Activated CD4-positive, CD25-positive, alpha-beta regulatory T cell (primary cell): Measurements from ENCODE around the gene PSMD13.
"Not testable (repeated sequence)": the region's sequence is repeated elsewhere in the genome, so short reads cannot be mapped to it uniquely, and the experiment has no call there.

ENCODE experiments used
- DNase-seq, 4 experiments: peaks; one replicate each; lab custom pipeline; 2025; lab: John Stamatoyannopoulos, UW

Gene PSMD13

GRCh38 chr11:276219-276618 lies 39.4 kb downstream of the PSMD13 start:
- no peak for DNase-seq

GRCh38 chr11:278001-278951 lies 41.5 kb downstream of the PSMD13 start, which contains the start of gene NLRP6:
Gene NLRP6, plus strand, starts transcription at chr11:278407. Its CDS starts 163 bp downstream, at chr11:278570.
- no peak for DNase-seq

DNA sequence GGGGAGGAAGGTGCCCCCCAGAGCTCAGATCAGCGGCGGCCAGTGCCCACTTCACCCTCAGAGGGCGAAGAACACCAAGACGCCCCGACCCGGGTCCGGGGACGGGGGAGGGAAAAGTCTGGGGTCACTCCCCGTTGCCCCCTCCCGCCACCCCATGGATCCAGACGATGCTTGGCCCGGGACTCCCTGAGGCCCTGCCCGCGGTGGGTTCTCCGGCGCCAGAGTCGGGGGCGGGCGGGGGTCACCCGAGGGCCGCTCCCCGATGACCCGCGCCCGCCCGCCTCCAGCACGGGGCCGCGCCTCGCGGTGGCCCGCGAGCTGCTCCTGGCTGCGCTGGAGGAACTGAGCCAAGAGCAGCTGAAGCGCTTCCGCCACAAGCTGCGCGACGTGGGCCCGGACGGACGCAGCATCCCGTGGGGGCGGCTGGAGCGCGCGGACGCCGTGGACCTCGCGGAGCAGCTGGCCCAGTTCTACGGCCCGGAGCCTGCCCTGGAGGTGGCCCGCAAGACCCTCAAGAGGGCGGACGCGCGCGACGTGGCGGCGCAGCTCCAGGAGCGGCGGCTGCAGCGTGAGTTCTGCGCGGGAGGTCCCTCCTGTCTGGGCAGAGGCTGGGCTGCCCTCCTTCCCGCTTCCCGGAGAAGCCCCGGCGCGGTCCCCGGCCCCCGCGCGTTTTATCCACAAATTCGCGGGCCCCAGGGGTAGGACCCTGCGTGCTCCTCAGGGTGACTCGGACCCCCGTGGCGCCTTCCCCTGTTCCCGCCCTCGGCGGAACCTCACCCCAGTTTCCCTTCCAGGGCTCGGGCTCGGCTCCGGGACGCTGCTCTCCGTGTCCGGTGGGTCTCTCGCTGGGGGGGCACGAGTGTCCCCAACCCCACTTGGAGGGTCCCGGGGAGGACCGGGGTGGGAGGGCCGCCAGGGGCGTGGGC lies 42.5 kb downstream of the PSMD13 start:
- DNase-seq: no peak

- no peak for DNase-seq
Measured at GRCh38 chr11:279966-280705, 43.4 kb downstream of the PSMD13 start.

DNA sequence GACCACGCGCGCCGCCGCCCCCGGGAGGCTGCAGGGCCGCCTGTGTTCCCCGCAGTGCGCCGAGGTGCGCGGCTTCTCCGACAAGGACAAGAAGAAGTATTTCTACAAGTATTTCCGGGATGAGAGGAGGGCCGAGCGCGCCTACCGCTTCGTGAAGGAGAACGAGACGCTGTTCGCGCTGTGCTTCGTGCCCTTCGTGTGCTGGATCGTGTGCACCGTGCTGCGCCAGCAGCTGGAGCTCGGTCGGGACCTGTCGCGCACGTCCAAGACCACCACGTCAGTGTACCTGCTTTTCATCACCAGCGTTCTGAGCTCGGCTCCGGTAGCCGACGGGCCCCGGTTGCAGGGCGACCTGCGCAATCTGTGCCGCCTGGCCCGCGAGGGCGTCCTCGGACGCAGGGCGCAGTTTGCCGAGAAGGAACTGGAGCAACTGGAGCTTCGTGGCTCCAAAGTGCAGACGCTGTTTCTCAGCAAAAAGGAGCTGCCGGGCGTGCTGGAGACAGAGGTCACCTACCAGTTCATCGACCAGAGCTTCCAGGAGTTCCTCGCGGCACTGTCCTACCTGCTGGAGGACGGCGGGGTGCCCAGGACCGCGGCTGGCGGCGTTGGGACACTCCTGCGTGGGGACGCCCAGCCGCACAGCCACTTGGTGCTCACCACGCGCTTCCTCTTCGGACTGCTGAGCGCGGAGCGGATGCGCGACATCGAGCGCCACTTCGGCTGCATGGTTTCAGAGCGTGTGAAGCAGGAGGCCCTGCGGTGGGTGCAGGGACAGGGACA lies 44.1 kb downstream of the PSMD13 start:
- DNase-seq: no peak

DNA sequence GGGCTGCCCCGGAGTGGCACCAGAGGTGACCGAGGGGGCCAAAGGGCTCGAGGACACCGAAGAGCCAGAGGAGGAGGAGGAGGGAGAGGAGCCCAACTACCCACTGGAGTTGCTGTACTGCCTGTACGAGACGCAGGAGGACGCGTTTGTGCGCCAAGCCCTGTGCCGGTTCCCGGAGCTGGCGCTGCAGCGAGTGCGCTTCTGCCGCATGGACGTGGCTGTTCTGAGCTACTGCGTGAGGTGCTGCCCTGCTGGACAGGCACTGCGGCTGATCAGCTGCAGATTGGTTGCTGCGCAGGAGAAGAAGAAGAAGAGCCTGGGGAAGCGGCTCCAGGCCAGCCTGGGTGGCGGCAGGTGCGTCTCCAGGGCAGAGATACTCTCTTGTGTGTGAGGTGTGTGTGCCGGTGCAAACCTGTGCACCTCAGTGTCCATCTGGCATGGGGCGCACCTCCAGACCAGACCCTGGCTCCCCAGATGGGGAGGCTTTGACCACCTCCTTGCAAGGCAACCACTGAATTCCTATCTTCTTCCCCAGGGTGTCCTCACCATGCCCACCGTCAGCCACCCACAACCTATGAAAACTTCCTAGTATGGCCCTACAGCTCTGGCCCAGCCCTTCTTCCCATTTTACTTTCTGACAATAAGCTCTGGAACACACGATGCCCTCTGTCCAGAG lies 44.8 kb downstream of the PSMD13 start:
- DNase-seq: no peak

DNA sequence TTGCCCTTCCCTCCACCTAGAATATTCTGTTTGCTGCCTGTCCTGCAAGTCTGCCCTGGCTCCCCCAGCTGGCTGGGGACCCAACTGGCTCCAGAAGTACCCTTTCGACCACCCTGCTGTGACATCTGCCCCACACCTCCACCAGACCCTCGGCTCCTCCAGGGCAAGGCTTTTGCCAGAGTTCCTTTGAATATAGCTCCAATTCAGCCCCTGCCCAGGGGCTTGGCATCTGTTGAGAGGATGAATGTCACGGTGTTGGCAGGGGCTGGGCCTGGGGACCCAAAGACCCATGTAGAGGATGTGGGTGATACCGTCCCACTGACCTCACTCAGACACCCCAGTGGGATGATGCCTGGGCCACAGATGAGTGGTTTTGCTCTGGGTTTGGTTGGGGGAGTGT lies 45.4 kb downstream of the PSMD13 start:
- DNase-seq: no peak

DNA sequence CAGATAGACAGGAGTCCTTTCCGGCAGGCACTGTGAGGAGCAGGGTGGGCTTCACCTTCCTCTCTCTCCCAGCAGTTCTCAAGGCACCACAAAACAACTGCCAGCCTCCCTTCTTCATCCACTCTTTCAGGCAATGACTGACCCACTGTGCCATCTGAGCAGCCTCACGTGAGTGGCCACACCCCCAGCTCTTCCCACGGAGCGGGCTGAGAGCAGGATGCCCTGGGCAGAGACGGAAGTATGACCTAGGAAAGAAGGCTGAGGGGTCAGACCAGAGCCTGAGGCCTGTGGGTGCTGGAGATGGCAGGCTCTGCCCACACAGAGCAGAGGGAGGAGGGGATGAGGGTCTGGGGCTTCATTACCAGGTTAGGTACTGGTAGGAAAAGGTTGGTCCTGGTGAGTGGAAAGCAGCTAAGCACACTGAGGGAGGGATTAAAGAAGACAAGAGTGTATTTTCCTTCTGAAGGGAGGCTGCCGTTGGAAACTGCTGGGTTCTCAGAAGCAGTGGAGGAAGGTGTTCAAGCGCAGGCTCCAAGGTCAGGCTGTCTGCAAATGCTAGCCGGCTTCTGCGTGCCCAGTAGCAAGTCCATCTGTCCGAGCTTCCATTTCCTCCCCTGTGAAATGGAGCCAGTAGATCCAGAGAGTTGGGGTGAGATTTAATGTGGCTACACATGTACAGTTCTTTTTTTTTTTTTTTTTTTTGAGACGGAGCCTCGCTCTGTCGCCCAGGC lies 46.0 kb downstream of the PSMD13 start:
- DNase-seq: no peak

- DNase-seq: no peak
Measured at GRCh38 chr11:283405-284104, 46.8 kb downstream of the PSMD13 start.

- DNase-seq: no peak
Measured at GRCh38 chr11:284105-285020, 47.6 kb downstream of the PSMD13 start.

GRCh38 chr11:285021-285893 lies 48.5 kb downstream of the PSMD13 start:
- DNase-seq: no peak

GRCh38 chr11:285894-286220 lies 49.1 kb downstream of the PSMD13 start:
- no peak for DNase-seq

DNA sequence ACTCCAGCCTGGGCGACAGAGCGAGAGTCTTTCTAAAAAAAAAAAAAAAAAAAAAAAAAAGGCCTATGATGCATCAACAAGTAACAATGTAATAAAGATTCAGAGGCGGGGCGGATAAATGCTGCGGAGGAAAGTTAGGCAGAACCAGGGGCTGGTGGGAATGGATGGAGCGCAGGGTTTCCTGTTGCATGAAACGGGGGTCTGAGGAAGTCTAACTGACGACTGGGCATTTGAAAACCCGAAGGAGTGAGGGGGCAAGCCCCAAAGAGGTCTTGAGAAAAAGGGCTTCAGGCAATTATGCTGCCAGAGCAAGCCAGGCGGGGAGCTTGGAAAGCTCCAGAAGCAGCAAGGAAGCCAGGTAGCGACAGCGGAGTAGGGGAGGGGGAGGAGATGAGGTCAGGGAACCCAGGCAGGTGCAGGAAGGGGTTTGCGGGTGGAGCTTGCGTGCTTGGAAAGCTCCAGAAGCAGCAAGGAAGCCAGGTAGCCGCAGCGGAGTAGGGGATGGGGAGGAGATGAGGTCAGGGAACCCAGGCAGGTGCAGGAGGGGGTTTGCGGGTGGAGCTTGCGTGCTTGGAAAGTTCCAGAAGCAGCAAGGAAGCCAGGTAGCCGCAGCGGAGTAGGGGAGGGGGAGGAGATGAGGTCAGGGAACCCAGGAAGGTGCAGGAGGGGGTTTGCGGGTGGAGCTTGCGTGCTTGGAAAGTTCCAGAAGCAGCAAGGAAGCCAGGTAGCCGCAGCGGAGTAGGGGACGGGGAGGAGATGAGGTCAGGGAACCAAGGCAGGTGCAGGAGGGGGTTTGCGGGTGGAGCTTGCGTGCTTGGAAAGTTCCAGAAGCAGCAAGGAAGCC lies 50.4 kb downstream of the PSMD13 start:
- DNase-seq: not testable (repeated sequence)

GRCh38 chr11:287821-288477 lies 51.2 kb downstream of the PSMD13 start:
- no peak for DNase-seq

GRCh38 chr11:288478-289397 lies 52.0 kb downstream of the PSMD13 start, which contains the start of gene PGGHG:
Gene PGGHG, plus strand, starts transcription at chr11:289126. Its CDS starts 691 bp downstream, at chr11:289817.
- no peak for DNase-seq
